NCI-H2081 treated with DMSO at 0.1 percent for 48 hours (cell line): ENCODE results near the gene SMS.
A peak's percentile ranks its signal among the peaks of the same experiment; 100 is the strongest.
"Not testable (repeated sequence)": the region's sequence is repeated elsewhere in the genome, so short reads cannot be mapped to it uniquely, and the experiment has no call there.

Source experiments
- DNase-seq: peaks from one replicate; lab custom pipeline; 2025; lab: John Stamatoyannopoulos, UW

The SMS gene

GRCh38 chrX:21940356-21940829 is at the start of gene SMS:
SMS (plus strand) TSS chrX:21940709; CDS start chrX:21940825, 116 bp downstream.
- DNase-seq, result peak; percentile 20

GRCh38 chrX:21905313-21905712 is 35.2 kb upstream of the SMS start:
- DNase-seq, result no peak

DNA sequence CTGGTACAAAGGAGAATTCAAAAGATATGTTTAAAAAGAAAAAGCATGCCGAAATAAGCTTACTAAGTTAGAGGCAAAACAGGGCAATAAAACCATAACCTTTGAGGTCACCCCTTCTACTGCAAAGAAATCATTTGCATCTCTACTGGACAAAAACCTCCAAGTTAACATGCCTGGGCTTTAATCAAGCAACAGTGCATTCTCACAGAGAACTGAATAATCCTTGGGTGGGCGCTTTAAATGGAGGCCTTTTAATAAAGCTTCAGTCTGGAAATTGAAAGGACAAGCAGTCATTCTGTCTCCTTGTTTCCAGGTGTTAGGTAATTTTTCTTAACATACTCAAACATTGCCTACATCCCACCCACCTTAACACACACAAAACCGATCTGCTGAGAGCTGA is 34.6 kb upstream of the SMS start:
- no peak for DNase-seq

- no peak for DNase-seq
Measured at GRCh38 chrX:21907260-21907659, 33.2 kb upstream of the SMS start.

DNA sequence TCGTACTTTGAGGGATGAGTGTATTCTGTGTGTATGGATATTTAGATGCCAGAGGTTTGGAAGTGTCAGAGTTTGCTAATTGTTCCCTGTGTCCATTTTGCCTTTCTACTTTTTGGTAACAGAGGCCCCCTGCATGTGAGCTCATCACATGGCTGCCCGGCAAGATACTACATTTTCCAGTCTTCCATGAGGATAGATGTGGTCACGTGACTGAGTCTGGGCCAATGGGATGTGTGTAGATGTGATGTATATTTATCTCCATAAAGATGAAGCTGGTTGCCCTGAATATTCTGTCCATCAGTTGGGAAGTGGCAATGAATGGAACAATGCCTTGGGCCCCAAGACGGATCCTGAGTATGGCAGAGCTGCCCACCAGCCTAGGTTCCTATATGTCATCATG is 29.0 kb upstream of the SMS start:
- DNase-seq, result no peak

GRCh38 chrX:21912220-21912619 is 28.3 kb upstream of the SMS start:
- DNase-seq, result no peak

- no peak for DNase-seq
Measured at GRCh38 chrX:21912989-21913388, 27.5 kb upstream of the SMS start.

- no peak for DNase-seq
Measured at GRCh38 chrX:21926116-21926515, 14.4 kb upstream of the SMS start.

- DNase-seq, result no peak
Measured at GRCh38 chrX:21926527-21927278, 13.8 kb upstream of the SMS start.

GRCh38 chrX:21929209-21929608 is 11.3 kb upstream of the SMS start:
- no peak for DNase-seq

GRCh38 chrX:21930986-21931385 is 9.5 kb upstream of the SMS start:
- no peak for DNase-seq

DNA sequence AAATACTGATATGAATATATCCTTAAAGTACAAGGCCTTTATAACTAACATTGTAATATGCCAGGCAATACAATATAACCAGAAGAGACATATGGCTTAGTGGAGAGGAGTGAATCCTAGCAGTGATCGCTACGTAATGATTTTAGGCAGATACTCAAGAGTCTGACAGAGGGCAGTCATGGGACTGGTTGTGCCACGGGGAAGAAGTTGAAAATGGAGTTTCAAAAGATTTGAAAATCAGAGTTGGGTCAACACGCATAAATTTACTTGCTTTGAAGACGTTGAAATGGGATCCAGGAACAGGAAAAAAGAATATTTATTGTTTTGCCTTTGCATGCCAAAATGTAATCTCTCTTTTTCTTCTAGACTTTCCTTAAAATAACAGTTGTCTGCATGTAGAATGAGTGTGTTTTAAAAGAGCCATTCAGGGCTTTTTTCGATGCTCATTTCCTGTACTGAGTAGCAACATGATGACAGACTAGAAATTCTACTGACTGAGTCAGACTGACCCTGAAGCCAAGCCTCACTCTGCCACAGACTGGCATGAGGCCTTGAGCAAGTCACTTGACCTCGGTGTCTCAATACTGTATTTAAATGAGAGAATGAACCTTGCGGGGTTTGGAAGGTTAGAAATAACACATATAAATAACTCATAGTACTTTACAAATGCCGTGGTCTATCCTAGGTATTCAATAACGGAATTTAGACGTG is 8.1 kb upstream of the SMS start:
- no peak for DNase-seq

DNA sequence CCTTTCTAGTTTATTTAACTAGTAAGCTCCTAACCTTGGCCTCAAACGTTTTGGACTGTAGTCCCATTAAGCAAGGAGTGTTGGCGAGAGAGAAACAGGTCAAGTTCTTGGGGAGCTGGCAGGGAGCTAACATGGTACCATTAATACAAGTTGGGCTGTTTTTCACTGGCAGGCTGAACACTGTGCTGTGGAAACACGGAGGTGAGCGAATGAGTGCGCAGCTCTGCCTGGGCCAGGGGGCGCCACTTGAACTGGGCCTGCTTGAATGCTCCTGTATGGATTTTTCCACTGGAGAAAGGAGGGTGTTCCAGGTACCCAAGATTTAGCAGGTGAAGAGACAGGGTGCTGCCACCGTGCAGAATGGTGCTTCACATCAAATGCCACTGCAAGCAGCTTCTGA is 7.4 kb upstream of the SMS start:
- DNase-seq, result no peak

DNA sequence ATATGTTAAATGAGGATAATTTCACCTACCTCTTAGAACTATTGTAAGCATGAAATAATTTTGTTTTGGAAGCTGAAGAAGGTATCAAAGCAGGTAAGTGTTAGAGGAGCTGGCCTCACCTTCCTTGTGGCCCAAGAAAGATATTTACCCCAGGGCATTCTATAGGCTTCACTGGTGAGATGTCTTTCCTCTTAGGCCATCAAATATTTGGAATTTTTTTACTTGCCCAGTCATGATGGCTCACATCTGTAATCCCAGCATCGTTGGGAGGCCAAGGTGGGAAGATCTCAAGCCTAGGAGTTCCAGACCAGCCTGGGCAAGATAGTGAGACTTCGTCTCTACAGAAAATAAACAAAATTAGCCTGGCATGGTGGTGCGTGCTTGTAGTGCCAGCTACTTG is 6.1 kb upstream of the SMS start:
- no peak for DNase-seq

DNA sequence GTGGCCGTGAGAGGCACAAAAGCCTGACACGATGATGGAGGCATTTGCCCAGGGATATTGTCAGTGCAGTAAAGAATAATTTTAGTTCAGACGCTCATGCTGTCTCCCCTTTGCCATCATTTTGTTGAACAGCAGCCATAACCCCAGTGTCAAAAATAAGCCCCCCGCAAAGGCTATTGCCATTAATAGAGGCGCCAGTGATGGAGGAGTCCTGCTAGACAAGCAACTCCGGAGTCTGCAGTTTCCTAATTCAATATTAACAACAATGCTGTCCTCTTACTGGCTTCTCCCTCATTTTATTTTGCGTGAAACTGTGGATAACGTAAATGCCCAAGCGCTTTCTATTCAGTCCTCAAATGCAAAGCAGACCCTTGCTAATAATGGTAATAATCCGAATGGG is 603 bp upstream of the SMS start:
- DNase-seq, result no peak

- no peak for DNase-seq
Measured at GRCh38 chrX:21943460-21944135, 3.1 kb downstream of the SMS start.

- no peak for DNase-seq
Measured at GRCh38 chrX:21944136-21944615, 3.7 kb downstream of the SMS start.

GRCh38 chrX:21946925-21947641 is 6.6 kb downstream of the SMS start:
- no peak for DNase-seq

DNA sequence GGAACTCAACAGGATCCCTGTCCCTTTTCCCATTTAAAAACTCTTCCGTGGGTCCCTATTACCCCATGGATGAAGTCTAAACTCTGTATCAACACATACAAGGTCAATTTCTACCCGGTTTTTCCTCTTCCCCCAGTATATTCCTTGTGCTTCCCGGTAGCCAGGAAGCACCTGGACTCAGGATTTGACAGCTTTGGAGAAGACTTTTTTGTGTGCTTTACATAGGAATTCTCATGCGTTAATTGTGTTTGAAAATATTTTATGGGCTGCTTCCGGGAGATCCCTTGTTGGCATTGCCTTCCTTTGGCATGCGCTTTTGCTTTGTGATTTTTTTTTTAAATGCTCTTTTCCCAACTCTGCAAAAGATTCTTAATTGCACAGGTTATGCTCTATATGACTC is 7.2 kb downstream of the SMS start:
- no peak for DNase-seq

GRCh38 chrX:21948897-21949578 is 8.5 kb downstream of the SMS start:
- no peak for DNase-seq

DNA sequence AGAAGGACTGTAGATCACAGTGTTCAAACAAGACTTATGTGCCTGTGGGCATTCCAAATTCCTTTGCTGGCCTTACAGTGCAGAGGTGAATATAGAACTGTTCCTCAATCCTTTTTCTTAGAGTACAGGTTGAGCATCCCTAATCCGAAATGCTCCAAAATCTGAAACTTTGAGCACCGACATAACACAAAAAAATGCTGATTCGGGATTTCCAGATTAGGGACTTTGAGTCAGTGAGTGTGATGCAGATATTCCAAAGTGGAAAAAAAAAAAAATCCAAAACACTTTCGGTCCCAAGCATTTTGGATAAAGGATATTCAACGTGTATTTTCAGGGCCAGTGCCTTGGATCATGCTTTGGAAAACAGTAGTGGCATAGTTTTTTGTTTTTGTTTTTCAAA is 9.2 kb downstream of the SMS start:
- DNase-seq, result no peak

DNA sequence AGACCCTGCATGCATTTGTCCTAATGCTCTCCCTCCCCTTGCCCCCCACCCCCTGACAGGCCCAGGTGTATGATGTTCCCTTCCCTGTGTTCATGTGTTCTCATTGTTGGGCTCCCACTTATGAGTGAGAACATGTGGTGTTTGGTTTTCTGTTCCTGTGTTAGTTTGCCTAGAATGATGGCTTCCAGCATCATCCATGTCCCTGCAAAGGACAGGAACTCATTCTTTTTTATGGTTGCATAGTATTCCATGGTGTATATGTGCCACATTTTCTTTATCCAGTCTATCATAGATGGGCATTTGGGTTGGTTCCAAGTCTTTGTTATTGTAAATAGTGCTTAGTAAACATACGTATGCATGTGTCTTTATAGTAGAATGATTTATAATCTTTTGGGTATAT is 10.0 kb downstream of the SMS start:
- not testable (repeated sequence) for DNase-seq
